Adrenal gland (tissue), 12 donors: ENCODE measurements around the gene GJB6. TPM values are rescaled to one million over a fixed set of nuclear protein-coding genes. Genes with fewer than 3 reads are reported as not detected.

Source experiments
- DNase-seq, 7 donors: peaks; one replicate each; pipeline ENCODE4 v3.0.0-alpha.2; 2019 to 2020
- H3K27ac ChIP-seq, 5 donors: fragments of 200-600 bp; sonication (generic) in 4 of 5; 1 replicate in 3 of 5; 2 replicates in 2 of 5; pipeline versions ENCODE4 v1.5.1 to v1.8.0; 2016 to 2020; ENCODE audit warnings: mild to moderate bottlenecking in 1 of 5
- H3K27me3 ChIP-seq: fragments of 200-600 bp; 2 replicates; pipeline ENCODE4 v1.8.0; 2021
- H3K36me3 ChIP-seq, 2 donors: fragments of 200-600 bp; replicated peaks in 1 of 2; 1 replicate in 1 of 2; 2 replicates in 1 of 2; pipeline versions ENCODE4 v1.5.1 to v1.8.0; 2018 to 2022
- H3K4me1 ChIP-seq, 2 donors: fragments of 200-600 bp; replicated peaks in 1 of 2; 1 replicate in 1 of 2; 2 replicates in 1 of 2; pipeline versions ENCODE4 v1.5.1 to v1.8.0; 2018 to 2021
- H3K4me3 ChIP-seq, 4 donors: fragments of 200-600 bp; sonication (generic) in 3 of 4; one replicate each; pipeline ENCODE4 v1.5.1; 2016 to 2018
- H3K9me3 ChIP-seq, 3 donors: fragments of 200-600 bp; sonication (generic) in 1 of 3; replicated peaks in 1 of 3; 1 replicate in 2 of 3; 2 replicates in 1 of 3; pipeline versions ENCODE4 v1.5.1 to v1.8.0; 2016 to 2021
- CTCF ChIP-seq, 6 experiments: fragments of 450-650 bp in 4 of 6; fragments of 200-600 bp in 2 of 6; sonication (generic) in 1 of 6; IDR thresholded peaks; 1 replicate in 5 of 6; 2 replicates in 1 of 6; pipeline versions ENCODE4 v1.5.1 to v1.8.0; 2016 to 2021; ENCODE audit warnings: antibody characterized with exemption in 6 of 6, mild to moderate bottlenecking in 2 of 6, moderate library complexity in 1 of 6
- POLR2A ChIP-seq, 2 donors: fragments of 450-650 bp; IDR thresholded peaks; one replicate each; pipeline ENCODE4 v1.6.1; 2017; ENCODE audit warnings: antibody characterized with exemption in 2 of 2, mild to moderate bottlenecking in 2 of 2, moderate library complexity in 1 of 2
- WGBS, 4 donors: extraction: QIAGEN DNeasy Blood & Tissue Kit in 2 of 4; methylation state at CpG; one replicate each; pipeline versions ENCODE4 v1.1.5 to v1.1.7; 2013 to 2017; 5-methylcytosine and 5-hydroxymethylcytosine counted together
- intact Hi-C, 2 donors: fragments of 100-400 bp; cut with DNase I; formaldehyde crosslinking; loops; one replicate each; pipeline versions ENCODE4 v1.14.1 to v1.15.0; 2022 to 2023
- polyA plus RNA-seq, 3 donors: library from polyadenylated mRNA; stranded (reverse); fragments of 200-250 nt in 2 of 3; fragments of 350-450 nt in 1 of 3; fragmentation: Illumina TruSeq in 1 of 3; extraction: RNeasy Lipid Tissue Mini Kit (QIAGEN cat#74804) in 1 of 3; gene quantifications; one replicate each; pipeline ENCODE4 v1.2.3, GENCODE V29; 2013 to 2014
- total RNA-seq, 9 donors: library from RNA; depleted of rRNA in 4 of 9; stranded (reverse); fragments of >200 nt in 4 of 9; fragments of 120-200 nt in 1 of 9; fragmentation: NEBNext Ultra II Directional in 1 of 9; extraction: Animal tissue kit (Norgen Biotek cat#: 25700) in 1 of 9; gene quantifications; one replicate each; pipeline versions ENCODE4 v1.1.0 to v1.2.4, GENCODE V29; 2013 to 2023
- donor health status: healthy with polysubstance abuse.
- donor health status: Bipolar disorder and iron deficiency.
- donor health status: DM: yes; HTN: yes; CAD: no.
- donor health status: DM: no; HTN: no; CAD: no.
- donor health status: DM: no; HTN: no; CAD: no.
- donor health status: DM: yes; HTN: yes; CAD: no.

Gene GJB6
- total and polyA plus RNA-seq, 12 donors = 0.16 to 2.3 (median 0.17) TPM; not detected in 9

GRCh38 chr13:20195801-20196200 lies 36.3 kb downstream of the GJB6 start:
- WGBS, 4 donors = 59 to 75% (median 70%) methylated on average over 8 of the region's 8 CpGs
- intact Hi-C loops = loop anchor here in 1 of 2 donors (10.0 kb wide), 1 partner anchor 719 kb away; no protein-coding TSS in a partner anchor
- Histone ChIP-seq H3K36me3 (no peaks in the 10 kb centered on the region), H3K9me3 (no peaks in the 10 kb centered on the region), H3K27ac (no peak overlapping the region), H3K27me3 (peaks cover 41% of the 10 kb centered on the region), H3K4me1 (peaks cover 15 to 27% of the 10 kb centered on the region in 2 donors), H3K4me3 (no peak overlapping the region)
- TF ChIP-seq CTCF (IDR thresholded peaks at IDR 0.05) (no peak), POLR2A (IDR thresholded peaks at IDR 0.05) (no peak)
- DNase-seq = no peak

- Histone ChIP-seq H3K27ac (no peak overlapping the region), H3K4me3 (peak overlapping the region in 1 of 4 donors; percentile 51), H3K4me1 (peaks cover 15 to 27% of the 10 kb centered on the region in 2 donors), H3K27me3 (peaks cover 41% of the 10 kb centered on the region), H3K9me3 (no peaks in the 10 kb centered on the region), H3K36me3 (no peaks in the 10 kb centered on the region)
- intact Hi-C loops = loop anchor here in 1 of 2 donors (10.0 kb wide), 1 partner anchor 721 kb away; no protein-coding TSS in a partner anchor
- no peak for DNase-seq
- WGBS, 4 donors = 15 to 23% (median 20%) methylated on average over 27 of the region's 27 CpGs
- no peak for TF ChIP-seq CTCF (IDR thresholded peaks at IDR 0.05)
- TF ChIP-seq POLR2A (IDR thresholded peaks at IDR 0.05) = no peak
These were observed 38.0 kb downstream of the GJB6 start for GRCh38 chr13:20193907-20194631.

GRCh38 chr13:20193162-20193906 lies 38.8 kb downstream of the GJB6 start:
- Histone ChIP-seq H3K4me1 (peaks cover 15 to 27% of the 10 kb centered on the region in 2 donors), H3K9me3 (no peaks in the 10 kb centered on the region), H3K36me3 (no peaks in the 10 kb centered on the region), H3K27ac (no peak overlapping the region), H3K4me3 (peak overlapping the region in 2 of 4 donors; percentile 50 to 51), H3K27me3 (peaks cover 41% of the 10 kb centered on the region)
- TF ChIP-seq POLR2A (IDR thresholded peaks at IDR 0.05) (no peak), CTCF (IDR thresholded peaks at IDR 0.05) (no peak)
- 2 to 4% (median 3%) methylated on average over 21 to 53 of the region's 53 CpGs for WGBS, 4 donors
- DNase-seq = no peak
- intact Hi-C loops = loop anchor here in 1 of 2 donors (10.0 kb wide), 1 partner anchor 721 kb away; no protein-coding TSS in a partner anchor

GRCh38 chr13:20192836-20193161 lies 39.3 kb downstream of the GJB6 start, which contains the start of gene GJB2:
GJB2 (minus strand) TSS chr13:20192938; CDS start chr13:20189581, 3,357 bp downstream.
- no peak within 1 kb of the TSS for H3K27ac ChIP-seq
- intact Hi-C loops = loop anchor here in 1 of 2 donors (10.0 kb wide), 1 partner anchor 722 kb away; no protein-coding TSS in a partner anchor
- peak within 1 kb of the TSS in 2 of 4 donors; percentile 50 to 51 for H3K4me3 ChIP-seq
- H3K36me3 ChIP-seq = no peaks in the 10 kb centered on the region
- TF ChIP-seq CTCF (IDR thresholded peaks at IDR 0.05) (no peak), POLR2A (IDR thresholded peaks at IDR 0.05) (no peak)
- H3K9me3 ChIP-seq = no peaks in the 10 kb centered on the region
- no peak for DNase-seq
- H3K27me3 ChIP-seq = peaks cover 41% of the 10 kb centered on the region
- WGBS, 4 donors = 0 to 2% (median 1%) methylated on average over 11 to 38 of the region's 39 CpGs
- H3K4me1 ChIP-seq = peaks cover 15 to 27% of the 10 kb centered on the region in 2 donors
